Posterior vena cava (tissue), 2 donors: ENCODE data around the gene STX8. TPM values are rescaled to one million over a fixed set of nuclear protein-coding genes. Genes with fewer than 3 reads are reported as not detected.

Experiments used
- DNase-seq: peaks from one replicate; pipeline ENCODE4 v3.0.0-alpha.2; 2020; ENCODE audit warnings: low spot score
- intact Hi-C, 2 donors: fragments of 100-400 bp; cut with DNase I; formaldehyde crosslinking; loops; one replicate each; pipeline versions ENCODE4 v1.14.1 to v1.14.2; 2022 to 2023
- total RNA-seq, 2 donors: library from RNA; stranded (reverse); fragmentation: NEBNext Ultra II Directional; extraction: Animal tissue kit (Norgen Biotek cat#: 25700); gene quantifications; one replicate each; pipeline ENCODE4 v1.2.1, GENCODE V29; 2021
- donor health status: DM: yes; HTN: yes; CAD: no.
- donor health status: DM: yes; HTN: yes; CAD: no.

STX8 gene
- total RNA-seq, 2 donors from 2014 or later, result 55.2 to 80.4 TPM

DNA sequence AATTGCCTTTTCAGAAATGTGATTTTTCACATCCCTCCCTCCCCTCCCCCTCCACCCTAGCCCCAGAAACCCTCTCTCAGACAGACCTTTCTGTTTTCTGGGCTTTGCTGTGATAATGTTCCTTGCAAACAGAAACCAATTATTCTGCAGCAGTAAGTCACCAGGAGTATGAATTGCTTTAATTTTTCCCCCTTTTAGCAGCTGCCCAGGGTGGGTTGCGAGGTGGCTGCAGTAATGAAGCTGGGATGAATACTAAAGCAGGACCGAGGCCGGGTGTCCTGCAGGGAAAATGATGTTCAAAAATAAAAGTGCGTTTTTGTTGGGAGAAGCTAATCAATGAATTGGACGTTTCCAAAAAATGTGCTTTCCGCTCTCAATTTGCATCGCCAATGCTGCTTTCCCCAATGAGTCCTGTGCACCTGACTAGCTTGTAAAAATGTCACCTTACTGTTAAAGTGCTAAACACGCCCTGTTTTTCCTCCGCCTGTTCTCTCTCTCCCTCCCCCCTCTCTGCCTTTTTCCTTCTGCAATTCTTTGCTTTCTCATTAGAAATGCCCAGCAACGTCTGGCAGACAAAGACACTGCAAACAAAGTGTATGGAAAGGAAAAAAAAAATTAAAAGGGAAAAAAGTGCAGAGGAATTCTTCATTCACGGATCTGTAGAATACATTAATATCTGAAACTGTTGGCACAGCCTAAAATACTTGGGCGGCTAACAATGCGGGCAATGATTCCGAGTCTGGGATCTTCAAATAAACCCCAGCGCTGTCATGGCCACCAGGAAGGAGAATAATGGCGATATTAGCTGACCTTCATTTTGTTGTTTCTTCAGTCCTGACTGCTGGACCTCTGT lies 244.1 kb downstream of the STX8 start:
- intact Hi-C loops, result no loop called here
- DNase-seq, result no peak

DNA sequence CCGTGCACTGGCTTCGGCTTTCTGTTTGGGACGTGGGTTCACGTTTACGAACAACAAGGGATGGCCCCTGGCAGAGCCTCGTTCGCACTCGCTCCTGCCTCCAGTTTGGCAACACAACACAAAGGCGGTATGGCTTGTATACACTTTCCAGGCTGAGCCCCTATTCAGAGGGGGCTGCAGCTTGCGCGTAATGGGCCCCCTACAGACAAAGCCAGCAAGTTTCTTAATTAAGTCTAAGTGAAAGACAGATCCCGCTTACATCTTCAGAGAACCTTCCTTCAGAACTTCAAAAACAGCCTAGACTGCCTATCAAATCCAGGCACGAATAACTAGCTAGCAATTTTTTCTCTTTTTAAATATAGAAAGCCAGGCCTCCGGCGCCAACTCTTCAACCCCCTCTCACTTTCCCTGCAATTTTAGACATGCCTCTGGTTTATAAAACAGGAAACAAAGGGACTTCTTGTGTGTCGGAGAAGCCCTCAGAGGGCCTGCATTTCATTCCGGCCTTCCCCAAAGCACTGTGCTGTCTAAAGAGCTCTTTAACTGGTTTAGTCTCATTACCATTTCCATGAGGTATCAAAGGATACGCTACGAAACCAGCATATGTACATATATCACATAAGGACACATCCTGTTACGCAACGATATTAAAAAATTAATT lies 244.9 kb downstream of the STX8 start:
- no peak for DNase-seq
- intact Hi-C loops, result no loop called here

GRCh38 chr17:9330141-9330540 lies 245.5 kb downstream of the STX8 start:
- DNase-seq, result no peak
- intact Hi-C loops, result no loop called here

GRCh38 chr17:9329251-9329921 lies 246.2 kb downstream of the STX8 start:
- intact Hi-C loops, result no loop called here
- DNase-seq, result no peak

GRCh38 chr17:9324864-9325263 lies 250.8 kb downstream of the STX8 start:
- DNase-seq, result no peak
- intact Hi-C loops, result no loop called here

- DNase-seq, result no peak
- intact Hi-C loops, result no loop called here
Measured at GRCh38 chr17:9322326-9322725, 253.3 kb downstream of the STX8 start.

- DNase-seq, result no peak
- intact Hi-C loops, result no loop called here
Measured at GRCh38 chr17:9321890-9322289, 253.7 kb downstream of the STX8 start.

DNA sequence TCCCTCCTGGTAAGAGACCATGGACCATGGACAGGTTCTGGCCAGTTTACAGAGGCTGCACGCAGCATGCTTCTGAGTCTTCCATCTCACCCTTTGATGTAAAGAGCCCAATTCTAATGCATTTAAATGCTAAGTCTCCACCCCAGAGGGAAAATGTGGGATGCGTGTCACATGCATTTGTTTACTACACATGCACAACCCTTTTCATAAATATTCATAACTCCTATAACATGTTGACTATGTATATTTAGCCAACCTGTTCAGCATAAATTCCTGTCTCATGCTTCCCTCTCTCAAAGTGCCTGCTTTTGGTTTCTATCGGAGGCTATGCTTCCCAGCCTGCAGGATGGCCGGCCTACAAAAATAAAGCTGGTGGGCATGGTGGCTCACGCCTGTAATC lies 260.3 kb downstream of the STX8 start:
- intact Hi-C loops, result no loop called here
- no peak for DNase-seq

GRCh38 chr17:9313346-9313745 lies 262.3 kb downstream of the STX8 start:
- DNase-seq, result no peak
- intact Hi-C loops, result no loop called here

DNA sequence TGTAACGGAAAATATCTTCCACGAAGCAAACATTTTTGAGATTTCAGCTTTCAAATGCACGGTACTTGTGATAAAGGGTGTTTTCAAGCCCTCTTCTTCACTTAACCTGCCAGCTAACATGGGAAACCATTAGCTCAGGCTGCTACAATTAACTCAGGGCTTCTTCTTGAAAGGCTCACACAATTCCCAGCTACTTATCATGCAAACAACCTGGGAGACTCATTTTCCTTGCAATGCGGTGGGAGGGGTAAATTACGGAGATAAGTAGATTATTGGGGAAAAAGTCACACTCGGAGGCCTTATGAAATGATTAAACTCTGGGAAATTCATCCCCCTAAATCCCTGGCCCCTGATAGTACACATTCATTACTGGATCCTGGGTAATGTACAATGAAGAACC lies 266.4 kb downstream of the STX8 start:
- intact Hi-C loops, result no loop called here
- no peak for DNase-seq

- DNase-seq, result no peak
- intact Hi-C loops, result no loop called here
Measured at GRCh38 chr17:9308069-9308468, 267.6 kb downstream of the STX8 start.

GRCh38 chr17:9307313-9307998 lies 268.2 kb downstream of the STX8 start:
- no peak for DNase-seq
- intact Hi-C loops, result no loop called here

DNA sequence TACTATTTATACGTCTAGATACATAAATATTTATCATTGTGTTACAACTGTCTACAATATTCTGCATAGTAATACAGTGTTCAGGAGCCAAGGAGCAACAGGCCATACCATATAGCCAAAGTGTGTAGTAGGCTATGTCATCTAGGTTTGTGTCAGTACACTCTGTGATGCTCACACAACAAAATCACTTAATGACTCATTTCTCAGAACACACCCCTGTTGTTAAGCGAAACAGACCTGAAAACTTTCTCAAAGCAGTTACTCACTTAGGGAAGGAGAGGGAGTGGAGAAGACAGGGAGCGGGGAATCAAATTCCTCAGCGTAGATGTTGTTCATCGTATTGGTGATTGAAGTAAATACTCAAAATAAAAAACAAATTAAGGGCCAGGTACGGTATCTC lies 269.5 kb downstream of the STX8 start:
- intact Hi-C loops, result no loop called here
- DNase-seq, result no peak

DNA sequence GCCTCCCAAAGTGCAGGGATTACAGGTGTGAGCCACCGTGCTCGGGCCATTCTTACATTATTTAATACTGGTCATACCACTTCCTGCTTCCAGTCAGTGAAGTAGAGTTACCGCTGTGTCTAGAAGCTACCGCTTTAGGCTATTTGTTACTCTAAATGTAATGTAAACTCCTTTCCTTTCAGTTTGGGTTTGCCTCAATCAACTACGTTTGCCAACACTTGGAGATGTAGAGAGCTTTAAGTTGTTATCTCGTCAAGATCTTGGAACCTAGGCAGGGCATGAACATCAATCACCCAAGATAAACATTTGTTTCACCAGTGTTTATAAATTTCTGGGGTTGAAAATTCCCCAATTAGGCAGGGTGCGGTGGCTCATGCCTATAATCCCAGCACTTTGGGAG lies 275.9 kb downstream of the STX8 start:
- no peak for DNase-seq
- intact Hi-C loops, result loop anchor here in 1 of 2 donors (2.0 to 10.0 kb wide), 2 partner anchors 15 to 305 kb away; no protein-coding TSS in a partner anchor

DNA sequence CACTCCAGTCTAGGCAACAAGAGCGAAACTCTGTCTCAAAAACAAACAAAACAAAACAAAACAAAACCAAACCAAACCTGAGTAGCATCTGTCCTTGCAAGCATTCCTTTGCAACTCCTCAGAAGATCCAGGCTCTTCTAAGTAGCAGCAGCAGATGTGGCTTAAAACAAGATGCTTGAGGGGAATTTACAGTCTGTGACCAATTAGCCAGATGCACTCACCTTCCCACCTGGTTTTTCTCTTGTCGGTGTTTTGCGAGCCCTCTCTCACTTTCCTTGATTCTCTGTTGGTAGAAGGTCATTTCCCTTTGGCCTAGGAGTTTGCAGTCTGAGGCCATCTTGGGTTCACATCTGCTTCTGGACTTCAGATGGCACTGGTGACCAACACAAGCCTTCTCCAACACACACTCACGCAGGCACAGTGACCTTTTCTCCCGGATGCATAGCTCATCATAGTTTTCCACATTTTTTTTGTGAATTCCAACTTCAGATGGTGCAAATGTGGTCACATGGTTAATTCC lies 276.8 kb downstream of the STX8 start:
- intact Hi-C loops, result loop anchor here in 1 of 2 donors (10.0 kb wide), 1 partner anchor 304 kb away; no protein-coding TSS in a partner anchor
- DNase-seq, result no peak

- DNase-seq, result no peak
- intact Hi-C loops, result loop anchor here in 1 of 2 donors (10.0 kb wide), 1 partner anchor 303 kb away; no protein-coding TSS in a partner anchor
Measured at GRCh38 chr17:9298135-9298534, 277.5 kb downstream of the STX8 start.

DNA sequence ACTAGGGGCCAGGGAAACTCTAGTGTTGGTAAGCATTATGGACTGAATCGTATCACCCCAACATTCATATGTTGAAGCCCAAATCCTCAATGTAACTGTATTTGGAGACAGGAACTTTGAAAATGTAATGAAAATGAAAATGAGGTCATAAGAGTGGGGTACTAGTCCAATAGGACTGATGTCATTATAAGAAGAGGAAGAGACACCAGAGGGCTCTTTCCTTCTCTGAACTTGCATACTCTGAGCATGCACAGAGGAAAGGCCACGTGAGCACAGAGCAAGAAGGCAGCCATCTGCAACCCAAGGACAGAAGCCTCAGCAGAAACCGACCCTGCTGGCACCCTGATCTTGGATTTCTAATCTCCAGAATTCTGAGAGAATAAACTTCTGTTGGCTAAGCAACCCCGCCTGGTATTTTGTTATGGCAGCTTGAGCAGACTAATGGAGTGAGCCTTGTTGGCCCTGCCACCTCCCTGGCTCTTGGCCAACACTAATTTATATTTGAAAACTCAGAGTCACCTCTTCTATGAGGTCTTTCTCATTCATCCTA lies 280.9 kb downstream of the STX8 start:
- intact Hi-C loops, result loop anchor here in 1 of 2 donors (10.0 kb wide), 1 partner anchor 300 kb away; no protein-coding TSS in a partner anchor

GRCh38 chr17:9292561-9292941 lies 283.1 kb downstream of the STX8 start:
- intact Hi-C loops, result loop anchor here in 1 of 2 donors (10.0 kb wide), 1 partner anchor 298 kb away; no protein-coding TSS in a partner anchor
- no peak for DNase-seq

More for the DNA sequence above, 280.9 kb downstream of the STX8 start:
- DNase-seq, result no peak
